Aortic smooth muscle cell (primary cell): ENCODE results near the gene CNTNAP1. TPM values are rescaled to one million over a fixed set of nuclear protein-coding genes. Genes with fewer than 3 reads are reported as not detected.

Experiments
- total RNA-seq: library from RNA; depleted of rRNA; stranded (reverse); fragments of >200 nt; gene quantifications from 2 replicates; pipeline ENCODE4 v1.2.3, GENCODE V29; 2014

Gene CNTNAP1
- total RNA-seq: 25.1 and 38.4 TPM in 2 replicates

GRCh38 chr17:42681976-42682721 lies at the start of gene CNTNAP1:
CNTNAP1 (plus strand) TSS chr17:42682531; CDS start chr17:42682830, 299 bp downstream.

GRCh38 chr17:42659079-42659931 lies 23.0 kb upstream of the CNTNAP1 start, which contains the start of gene TUBG2:
TUBG2 (plus strand) TSS chr17:42659284; CDS start chr17:42659504, 220 bp downstream.

GRCh38 chr17:42676424-42677011 lies 5.8 kb upstream of the CNTNAP1 start, which contains the start of gene PLEKHH3:
PLEKHH3 (minus strand) TSS chr17:42676994; CDS start chr17:42676563, 431 bp downstream.

GRCh38 chr17:42744806-42745617 lies 62.7 kb downstream of the CNTNAP1 start, which contains the start of gene EZH1:
EZH1 (minus strand) TSS chr17:42745040; CDS start chr17:42728941, 16,099 bp downstream.

Other genes starting within 250 kb of the CNTNAP1 start
- 79.3 and 90.8 TPM in 2 replicates for gene ATP6V0A1, start 223.7 kb upstream of the CNTNAP1 start, total RNA-seq
- 44.9 and 46.9 TPM in 2 replicates for gene NAGLU, start 146.3 kb upstream of the CNTNAP1 start, total RNA-seq
- 1.2 and 1.8 TPM in 2 replicates for gene HSD17B1, start 129.6 kb upstream of the CNTNAP1 start, total RNA-seq
- 7.9 and 12.0 TPM in 2 replicates for gene COASY, start 120.4 kb upstream of the CNTNAP1 start, total RNA-seq
- gene MLX, start 115.4 kb upstream of the CNTNAP1 start, total RNA-seq: 34.8 and 42.1 TPM in 2 replicates
- 8.9 and 15.7 TPM in 2 replicates for gene PSMC3IP, start 104.8 kb upstream of the CNTNAP1 start, total RNA-seq
- gene RETREG3, start 73.2 kb upstream of the CNTNAP1 start, total RNA-seq: 50.7 and 55.1 TPM in 2 replicates
- 22.1 and 26.7 TPM in 2 replicates for gene TUBG1, start 72.8 kb upstream of the CNTNAP1 start, total RNA-seq
- 6.5 and 9.3 TPM in 2 replicates for gene TUBG2, start 23.2 kb upstream of the CNTNAP1 start, total RNA-seq
- gene PLEKHH3, start 5.5 kb upstream of the CNTNAP1 start, total RNA-seq: 13.3 and 17.8 TPM in 2 replicates
- 2.1 and 2.8 TPM in 2 replicates for gene CCR10, start 688 bp upstream of the CNTNAP1 start, total RNA-seq
- gene EZH1, start 62.5 kb downstream of the CNTNAP1 start, total RNA-seq: 14.9 and 15.6 TPM in 2 replicates
- gene RAMP2, start 78.7 kb downstream of the CNTNAP1 start, total RNA-seq: 0.19 and 0.26 TPM in 2 replicates
- gene VPS25, start 90.9 kb downstream of the CNTNAP1 start, total RNA-seq: 57.4 and 57.7 TPM in 2 replicates
- 0.06 TPM in 1 of 2 replicates, not detected in the other for gene WNK4, start 98.1 kb downstream of the CNTNAP1 start, total RNA-seq
- 69.2 and 82.2 TPM in 2 replicates for gene COA3, start 116.2 kb downstream of the CNTNAP1 start, total RNA-seq
- 0.12 and 0.13 TPM in 2 replicates for gene CNTD1, start 116.3 kb downstream of the CNTNAP1 start, total RNA-seq
- gene BECN1, start 141.8 kb downstream of the CNTNAP1 start, total RNA-seq: 159 and 176 TPM in 2 replicates
- 65.0 and 66.4 TPM in 2 replicates for gene PSME3, start 150.9 kb downstream of the CNTNAP1 start, total RNA-seq
- gene AOC2, start 162.0 kb downstream of the CNTNAP1 start, total RNA-seq: 0.40 and 0.56 TPM in 2 replicates
- gene AOC3, start 168.7 kb downstream of the CNTNAP1 start, total RNA-seq: 0.26 and 0.44 TPM in 2 replicates
- gene G6PC1, start 218.3 kb downstream of the CNTNAP1 start, total RNA-seq: not detected in 2 replicates